DMS 273 treated with DMSO at 0.1 percent for 48 hours (cell line): ENCODE measurements around the gene LHX3.
"Not testable (repeated sequence)": the region's sequence is repeated elsewhere in the genome, so short reads cannot be mapped to it uniquely, and the experiment has no call there.

Experiments
- DNase-seq: peaks from one replicate; lab custom pipeline; 2025; lab: John Stamatoyannopoulos, UW

The LHX3 gene

GRCh38 chr9:136241542-136241941, 36.6 kb upstream of the LHX3 start:
- no peak for DNase-seq

- no peak for DNase-seq
Measured at GRCh38 chr9:136240941-136241340, 36.0 kb upstream of the LHX3 start.

- DNase-seq, result no peak
Measured at GRCh38 chr9:136239983-136240330, 35.0 kb upstream of the LHX3 start.

GRCh38 chr9:136239135-136239982, 34.4 kb upstream of the LHX3 start:
- peak; percentile 87 for DNase-seq

GRCh38 chr9:136238342-136238732, 33.4 kb upstream of the LHX3 start:
- DNase-seq, result no peak

- no peak for DNase-seq
Measured at GRCh38 chr9:136237486-136238341, 32.8 kb upstream of the LHX3 start.

GRCh38 chr9:136236471-136237410, 31.8 kb upstream of the LHX3 start:
- DNase-seq, result not testable (repeated sequence)

- no peak for DNase-seq
Measured at GRCh38 chr9:136235709-136236455, 31.0 kb upstream of the LHX3 start.

GRCh38 chr9:136235171-136235570, 30.2 kb upstream of the LHX3 start:
- no peak for DNase-seq

GRCh38 chr9:136234597-136234996, 29.7 kb upstream of the LHX3 start:
- DNase-seq, result no peak

GRCh38 chr9:136233868-136234267, 28.9 kb upstream of the LHX3 start:
- DNase-seq, result no peak

GRCh38 chr9:136233411-136233810, 28.5 kb upstream of the LHX3 start:
- no peak for DNase-seq

GRCh38 chr9:136232969-136233368, 28.0 kb upstream of the LHX3 start:
- DNase-seq, result no peak

GRCh38 chr9:136231478-136232297, 26.8 kb upstream of the LHX3 start:
- DNase-seq, result no peak

- no peak for DNase-seq
Measured at GRCh38 chr9:136230773-136231172, 25.8 kb upstream of the LHX3 start.

GRCh38 chr9:136230365-136230764, 25.4 kb upstream of the LHX3 start:
- no peak for DNase-seq

- no peak for DNase-seq
Measured at GRCh38 chr9:136229096-136230065, 24.5 kb upstream of the LHX3 start.

GRCh38 chr9:136228107-136228875, 23.4 kb upstream of the LHX3 start:
- DNase-seq, result no peak
